ENCODE measurements around the gene OR6C4. TPM values are rescaled to one million over a fixed set of nuclear protein-coding genes. Genes with fewer than 3 reads are reported as not detected.
"Not testable (repeated sequence)": the region's sequence is repeated elsewhere in the genome, so short reads cannot be mapped to it uniquely, and the experiment has no call there.

Gene OR6C4
- total and polyA plus RNA-seq, 9 donors, result 0.12 TPM; not detected in 8

GRCh38 chr12:55582066-55582465 lies 32.7 kb downstream of the OR6C4 start:
- Histone ChIP-seq H3K27ac (ENCODE audit: low read length) (no peak overlapping the region), H3K9me3 (replicated peaks; ENCODE audit: control insufficient read depth, low read depth, low read length) (peaks cover 6% of the 10 kb centered on the region), H3K4me1 (ENCODE audit: control insufficient read depth, insufficient read depth, low read length) (no peaks in the 10 kb centered on the region), H3K27me3 (ENCODE audit: control insufficient read depth, insufficient read depth, low read length) (no peaks in the 10 kb centered on the region), H3K4me3 (ENCODE audit: low read length) (no peak overlapping the region), H3K36me3 (ENCODE audit: control insufficient read depth, insufficient read depth, low read length) (no peaks in the 10 kb centered on the region)
- WGBS (ENCODE audit: insufficient coverage), result 100% methylated on average over 1 of the region's 2 CpGs
- no peak for DNase-seq

DNA sequence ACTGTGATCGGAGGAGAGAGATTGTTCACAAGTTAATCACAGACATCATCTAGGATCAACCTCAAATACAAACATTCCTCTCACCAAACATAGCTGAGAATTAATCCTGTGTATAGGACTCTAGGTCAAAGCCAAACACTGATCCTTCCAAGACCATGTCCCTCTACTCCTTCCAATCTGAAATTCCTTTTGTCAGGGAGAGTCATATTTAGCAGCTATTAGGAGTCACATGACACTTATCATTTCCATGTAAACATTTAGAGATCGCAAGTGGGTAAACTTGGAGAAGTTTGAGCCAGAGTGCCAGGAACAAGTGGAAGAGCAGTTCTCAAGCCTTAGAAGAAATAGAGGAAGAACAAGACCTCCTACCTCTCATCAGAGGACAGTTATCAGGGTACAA lies 36.4 kb downstream of the OR6C4 start:
- no peaks in the 10 kb centered on the region for H3K36me3 ChIP-seq (ENCODE audit: control insufficient read depth, insufficient read depth, low read length)
- no peak for DNase-seq
- no peak overlapping the region for H3K4me3 ChIP-seq (ENCODE audit: low read length)
- peaks cover 3% of the 10 kb centered on the region for H3K9me3 ChIP-seq (replicated peaks; ENCODE audit: control insufficient read depth, low read depth, low read length)
- WGBS (ENCODE audit: insufficient coverage), result no CpG with 5 or more reads among the region's 2 CpGs
- no peaks in the 10 kb centered on the region for H3K4me1 ChIP-seq (ENCODE audit: control insufficient read depth, insufficient read depth, low read length)
- no peak overlapping the region for H3K27ac ChIP-seq (ENCODE audit: low read length)
- no peaks in the 10 kb centered on the region for H3K27me3 ChIP-seq (ENCODE audit: control insufficient read depth, insufficient read depth, low read length)

GRCh38 chr12:55590152-55590551 lies 40.8 kb downstream of the OR6C4 start:
- not testable (repeated sequence) for H3K27me3 ChIP-seq (ENCODE audit: control insufficient read depth, insufficient read depth, low read length); H3K9me3 ChIP-seq (replicated peaks; ENCODE audit: control insufficient read depth, low read depth, low read length)
- whole genome bisulfite sequencing (ENCODE audit: insufficient coverage), result 88% methylated on average over 8 of the region's 12 CpGs

More at GRCh38 chr12:55590152-55590551, 40.8 kb downstream of the OR6C4 start:
- not testable (repeated sequence) for H3K36me3 ChIP-seq (ENCODE audit: control insufficient read depth, insufficient read depth, low read length); DNase-seq; H3K4me1 ChIP-seq (ENCODE audit: control insufficient read depth, insufficient read depth, low read length); H3K4me3 ChIP-seq (ENCODE audit: low read length); H3K27ac ChIP-seq (ENCODE audit: low read length)

Other genes with a start within 250 kb of the OR6C4 start
- gene OR6C1, start 235.3 kb upstream of the OR6C4 start, total RNA-seq, result not detected
- gene OR6C1, start 235.3 kb upstream of the OR6C4 start, polyA plus RNA-seq (ENCODE audit: insufficient read depth in 1 of 8, insufficient read length in 8 of 8, low replicate concordance in 1 of 8), result not detected
- gene OR6C3, start 218.9 kb upstream of the OR6C4 start, total RNA-seq, result not detected
- not detected for gene OR6C3, start 218.9 kb upstream of the OR6C4 start, polyA plus RNA-seq (ENCODE audit: insufficient read depth in 1 of 8, insufficient read length in 8 of 8, low replicate concordance in 1 of 8)
- not detected for gene OR6C75, start 186.6 kb upstream of the OR6C4 start, total RNA-seq
- under 1 TPM in 1 of 8 donors, not detected in 7; 0.06 TPM for gene OR6C75, start 186.6 kb upstream of the OR6C4 start, polyA plus RNA-seq (ENCODE audit: insufficient read depth in 1 of 8, insufficient read length in 8 of 8, low replicate concordance in 1 of 8)
- gene OR6C65, start 149.1 kb upstream of the OR6C4 start, total RNA-seq, result not detected
- gene OR6C65, start 149.1 kb upstream of the OR6C4 start, polyA plus RNA-seq (ENCODE audit: insufficient read depth in 1 of 8, insufficient read length in 8 of 8, low replicate concordance in 1 of 8), result not detected
- not detected for gene OR6C76, start 123.3 kb upstream of the OR6C4 start, total RNA-seq
- gene OR6C76, start 123.3 kb upstream of the OR6C4 start, polyA plus RNA-seq (ENCODE audit: insufficient read depth in 1 of 8, insufficient read length in 8 of 8, low replicate concordance in 1 of 8), result not detected
- not detected for gene OR6C2, start 105.5 kb upstream of the OR6C4 start, total RNA-seq
- gene OR6C2, start 105.5 kb upstream of the OR6C4 start, polyA plus RNA-seq (ENCODE audit: insufficient read depth in 1 of 8, insufficient read length in 8 of 8, low replicate concordance in 1 of 8), result not detected
- not detected for gene OR6C70, start 79.5 kb upstream of the OR6C4 start, total RNA-seq
- gene OR6C70, start 79.5 kb upstream of the OR6C4 start, polyA plus RNA-seq (ENCODE audit: insufficient read depth in 1 of 8, insufficient read length in 8 of 8, low replicate concordance in 1 of 8), result not detected
- not detected for gene OR6C68, start 57.2 kb upstream of the OR6C4 start, total RNA-seq
- not detected for gene OR6C68, start 57.2 kb upstream of the OR6C4 start, polyA plus RNA-seq (ENCODE audit: insufficient read depth in 1 of 8, insufficient read length in 8 of 8, low replicate concordance in 1 of 8)
- gene OR2AP1, start 22.9 kb downstream of the OR6C4 start, total RNA-seq, result not detected
- not detected for gene OR2AP1, start 22.9 kb downstream of the OR6C4 start, polyA plus RNA-seq (ENCODE audit: insufficient read depth in 1 of 8, insufficient read length in 8 of 8, low replicate concordance in 1 of 8)
- gene OR10P1, start 87.3 kb downstream of the OR6C4 start, total RNA-seq, result not detected
- under 1 TPM in 1 of 8 donors, not detected in 7; 0.34 TPM for gene OR10P1, start 87.3 kb downstream of the OR6C4 start, polyA plus RNA-seq (ENCODE audit: insufficient read depth in 1 of 8, insufficient read length in 8 of 8, low replicate concordance in 1 of 8)
- 255 TPM for gene ITGA7, start 158.3 kb downstream of the OR6C4 start, total RNA-seq
- gene ITGA7, start 158.3 kb downstream of the OR6C4 start, polyA plus RNA-seq (ENCODE audit: insufficient read depth in 1 of 8, insufficient read length in 8 of 8, low replicate concordance in 1 of 8), result 100 to 1,000 TPM; 195 to 461 (median 377) TPM
- 135 TPM for gene BLOC1S1, start 166.4 kb downstream of the OR6C4 start, total RNA-seq
- 100 to 1,000 TPM in 7 of 8 donors, 10 to 100 TPM in 1; 97.2 to 133 (median 115) TPM for gene BLOC1S1, start 166.4 kb downstream of the OR6C4 start, polyA plus RNA-seq (ENCODE audit: insufficient read depth in 1 of 8, insufficient read length in 8 of 8, low replicate concordance in 1 of 8)
- 22.0 TPM for gene RDH5, start 170.8 kb downstream of the OR6C4 start, total RNA-seq
- 10 to 100 TPM in 6 of 8 donors, 1 to 10 TPM in 2; 8.6 to 45.9 (median 17.9) TPM for gene RDH5, start 170.8 kb downstream of the OR6C4 start, polyA plus RNA-seq (ENCODE audit: insufficient read depth in 1 of 8, insufficient read length in 8 of 8, low replicate concordance in 1 of 8)
- 905 TPM for gene CD63, start 179.4 kb downstream of the OR6C4 start, total RNA-seq
- 100 to 1,000 TPM; 751 to 916 (median 844) TPM for gene CD63, start 179.4 kb downstream of the OR6C4 start, polyA plus RNA-seq (ENCODE audit: insufficient read depth in 1 of 8, insufficient read length in 8 of 8, low replicate concordance in 1 of 8)
- gene GDF11, start 193.5 kb downstream of the OR6C4 start, total RNA-seq, result 4.5 TPM
- 10 to 100 TPM in 6 of 8 donors, 1 to 10 TPM in 2; 8.3 to 12.4 (median 10.7) TPM for gene GDF11, start 193.5 kb downstream of the OR6C4 start, polyA plus RNA-seq (ENCODE audit: insufficient read depth in 1 of 8, insufficient read length in 8 of 8, low replicate concordance in 1 of 8)